Occipital lobe (tissue), 2 donors: ENCODE data around the gene ZNF79. TPM values are rescaled to one million over a fixed set of nuclear protein-coding genes. Genes with fewer than 3 reads are reported as not detected.

ENCODE experiments used
- DNase-seq: peaks from one replicate; lab custom pipeline; 2025; lab: John Stamatoyannopoulos, UW
- total RNA-seq: library from RNA; depleted of rRNA; stranded (reverse); fragments of >200 nt; gene quantifications from one replicate; pipeline ENCODE4 v1.2.3, GENCODE V29; 2014

The ZNF79 gene
- 12.8 TPM for total RNA-seq

DNA sequence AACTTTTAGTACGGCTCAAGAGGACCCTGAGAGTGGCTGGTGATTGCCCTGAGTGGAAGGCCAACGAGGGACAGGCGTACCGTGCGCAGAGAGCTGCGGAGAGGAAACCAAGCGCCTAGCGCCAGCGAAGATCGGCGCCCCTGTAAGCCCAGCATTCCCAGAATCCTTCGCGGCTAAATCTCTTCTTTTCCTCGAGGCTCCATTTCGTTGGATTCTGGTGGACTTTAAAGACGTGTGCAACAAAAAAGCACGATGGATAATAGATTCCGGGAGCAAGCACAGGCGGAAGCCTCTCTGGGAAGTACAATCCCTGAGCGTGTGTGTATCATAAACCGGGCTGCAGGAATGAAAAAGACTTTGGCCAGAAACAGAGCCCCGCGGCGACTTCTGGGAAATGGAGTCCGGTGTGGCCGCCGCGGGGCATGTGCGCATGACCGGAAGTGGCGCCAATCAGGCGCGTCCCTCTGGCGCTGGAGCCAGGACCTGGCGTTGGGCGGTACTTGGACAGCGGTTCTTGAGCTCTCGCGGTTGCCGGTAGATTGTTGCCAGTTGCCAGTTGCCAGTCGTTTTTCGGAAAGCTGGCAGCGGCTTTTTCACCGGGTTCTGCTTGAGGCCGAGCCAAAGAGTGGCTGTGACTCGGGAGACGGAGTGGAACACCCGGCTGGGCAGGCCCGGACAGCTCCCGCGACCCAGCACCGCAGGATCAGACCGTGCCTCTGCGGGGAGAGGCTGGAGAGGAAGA lies at the start of gene ZNF79:
Gene ZNF79 (plus strand): TSS at position 449 of the 742 bp plus-strand sequence. CDS start 406 bp downstream, outside the sequence.
- DNase-seq = peak; percentile 88

DNA sequence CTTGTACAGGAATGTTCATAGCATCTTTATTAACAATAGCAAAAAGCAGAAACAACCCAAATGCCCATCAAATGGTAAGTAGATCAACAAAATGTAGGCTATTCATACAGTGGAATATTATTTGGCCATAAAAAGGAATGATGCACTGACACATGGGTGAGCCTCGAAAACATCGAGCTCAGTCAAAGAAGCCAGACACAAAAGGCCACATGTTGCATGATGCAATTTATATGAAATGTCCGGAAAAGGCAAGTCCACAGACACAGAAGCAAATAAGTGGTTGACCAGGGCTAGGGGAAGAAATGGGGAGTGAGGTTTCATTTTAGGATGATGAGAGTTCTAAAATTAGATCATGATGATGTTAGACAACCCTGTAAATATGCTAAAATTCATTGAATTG lies 43.7 kb upstream of the ZNF79 start:
- no peak for DNase-seq

DNA sequence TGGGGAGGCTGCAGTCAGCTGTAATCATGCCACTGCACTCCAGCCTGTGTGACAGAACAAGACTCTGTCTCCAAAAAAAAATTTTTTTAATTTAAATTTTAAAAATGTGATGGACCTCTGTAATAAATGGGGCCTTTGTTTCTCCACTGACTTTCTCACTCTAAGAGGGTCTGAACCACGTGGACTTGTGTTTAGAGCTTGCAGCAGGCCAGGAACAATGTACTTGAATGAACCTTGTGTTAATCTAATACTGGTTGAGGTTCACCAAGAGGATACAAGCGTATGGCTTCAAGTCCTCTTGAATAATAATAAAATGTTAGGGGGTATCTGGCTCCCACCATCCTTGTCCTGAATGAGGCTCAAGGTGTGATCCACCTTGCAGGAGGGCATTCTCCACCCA lies 41.6 kb upstream of the ZNF79 start:
- no peak for DNase-seq

GRCh38 chr9:127384016-127384730 lies 40.0 kb upstream of the ZNF79 start:
- no peak for DNase-seq

- DNase-seq = no peak
Observed at GRCh38 chr9:127384901-127385300, 39.3 kb upstream of the ZNF79 start.

GRCh38 chr9:127386249-127386648 lies 37.9 kb upstream of the ZNF79 start:
- no peak for DNase-seq

- DNase-seq = no peak
Observed at GRCh38 chr9:127386981-127387380, 37.2 kb upstream of the ZNF79 start.

DNA sequence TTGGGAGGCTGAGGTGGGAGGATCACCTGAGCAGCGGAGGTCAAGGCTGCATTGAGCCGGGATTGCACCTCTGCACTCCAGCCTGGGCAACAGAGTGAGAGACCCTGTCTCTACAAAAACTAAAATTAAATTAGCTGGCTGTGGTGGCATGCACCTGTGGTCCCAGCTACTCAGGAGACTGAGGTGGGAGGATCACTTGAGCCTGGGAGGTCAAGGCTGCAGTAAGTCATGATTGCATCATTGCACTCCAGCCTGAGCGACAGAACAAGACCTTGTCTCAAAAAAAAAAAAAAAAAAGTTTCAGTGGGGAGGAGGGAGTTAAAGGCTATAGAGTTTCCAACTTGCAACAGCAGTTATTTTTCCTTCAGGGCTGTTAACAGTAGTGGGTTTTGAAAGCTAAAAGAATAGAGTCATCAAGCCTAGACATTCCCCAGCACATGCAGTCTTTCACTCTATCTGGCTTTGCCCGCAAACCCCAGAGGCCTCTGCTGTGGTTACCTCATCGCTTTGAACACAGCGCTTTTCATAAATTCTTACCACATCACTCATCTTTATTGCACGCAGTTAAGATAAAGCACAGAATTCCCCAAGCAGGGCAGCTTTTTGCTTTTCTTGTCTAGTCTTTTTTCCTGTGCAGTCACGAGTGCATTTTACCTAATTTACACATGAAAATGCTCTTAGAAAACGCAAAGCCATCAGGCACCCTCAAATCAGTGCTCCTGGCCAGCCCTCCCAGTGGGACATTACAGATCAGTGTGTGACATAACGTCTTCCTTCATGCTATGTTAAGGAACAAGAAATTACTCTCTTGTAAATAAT lies 35.9 kb upstream of the ZNF79 start:
- DNase-seq = no peak

DNA sequence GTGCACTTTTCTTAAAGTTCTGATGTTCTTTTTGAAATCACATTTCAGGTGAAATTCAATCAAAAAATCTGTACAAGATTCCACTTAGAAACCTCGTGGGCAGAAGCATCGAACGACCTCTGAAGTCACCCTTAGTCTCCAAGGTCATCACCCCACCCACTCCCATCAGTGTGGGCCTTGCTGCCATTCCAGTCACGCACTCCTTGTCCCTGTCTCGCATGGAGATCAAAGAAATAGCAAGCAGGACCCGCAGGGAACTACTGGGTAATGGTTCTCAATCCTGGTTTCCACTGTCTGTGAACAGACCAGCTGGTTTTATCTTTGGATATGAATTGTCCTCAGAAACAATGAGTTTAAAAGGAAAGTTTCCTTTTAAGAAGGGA lies 35.3 kb upstream of the ZNF79 start:
- no peak for DNase-seq

GRCh38 chr9:127389381-127390247 lies 34.6 kb upstream of the ZNF79 start:
- no peak for DNase-seq

- DNase-seq = no peak
Observed at GRCh38 chr9:127390248-127390545, 34.0 kb upstream of the ZNF79 start.

- DNase-seq = no peak
Observed at GRCh38 chr9:127390563-127390962, 33.6 kb upstream of the ZNF79 start.

- no peak for DNase-seq
Observed at GRCh38 chr9:127392166-127392565, 32.0 kb upstream of the ZNF79 start.

- DNase-seq = no peak
Observed at GRCh38 chr9:127392976-127393375, 31.2 kb upstream of the ZNF79 start.

- DNase-seq = no peak
Observed at GRCh38 chr9:127393645-127394044, 30.5 kb upstream of the ZNF79 start.

DNA sequence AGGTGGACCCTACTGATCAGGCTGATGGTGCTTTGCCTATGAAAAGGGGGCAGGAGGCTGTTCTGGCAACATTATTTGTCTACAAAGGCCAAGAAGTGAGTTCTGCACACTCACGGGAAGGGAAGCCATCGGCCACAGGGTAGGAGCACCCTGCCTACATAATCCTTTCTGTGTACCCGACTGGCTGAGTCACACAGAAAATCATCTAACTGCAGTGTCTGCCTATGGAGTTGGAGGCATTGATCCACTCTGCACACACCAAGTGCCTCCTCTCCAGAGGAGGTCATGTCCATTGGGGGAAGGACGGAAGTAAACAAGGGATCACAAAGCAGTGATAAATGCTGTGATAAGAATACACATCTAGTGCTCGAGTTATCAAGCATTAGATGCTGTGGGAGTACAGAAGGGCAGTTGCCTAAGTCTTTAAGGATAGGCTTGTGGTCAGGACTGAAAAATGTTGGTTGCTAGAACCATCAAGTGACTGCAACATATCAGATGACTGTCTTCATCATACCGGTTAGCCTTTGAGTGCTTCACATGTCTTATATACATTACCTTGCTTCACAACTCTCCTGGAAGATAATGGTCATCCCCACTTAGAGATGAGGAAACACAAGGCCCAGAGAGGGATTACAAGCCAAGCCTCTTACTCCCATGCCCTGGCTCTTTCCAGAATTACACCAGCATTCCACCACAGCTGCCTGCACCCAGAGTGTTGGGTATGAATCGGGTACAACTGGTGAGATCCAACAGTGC lies 28.5 kb upstream of the ZNF79 start:
- no peak for DNase-seq

DNA sequence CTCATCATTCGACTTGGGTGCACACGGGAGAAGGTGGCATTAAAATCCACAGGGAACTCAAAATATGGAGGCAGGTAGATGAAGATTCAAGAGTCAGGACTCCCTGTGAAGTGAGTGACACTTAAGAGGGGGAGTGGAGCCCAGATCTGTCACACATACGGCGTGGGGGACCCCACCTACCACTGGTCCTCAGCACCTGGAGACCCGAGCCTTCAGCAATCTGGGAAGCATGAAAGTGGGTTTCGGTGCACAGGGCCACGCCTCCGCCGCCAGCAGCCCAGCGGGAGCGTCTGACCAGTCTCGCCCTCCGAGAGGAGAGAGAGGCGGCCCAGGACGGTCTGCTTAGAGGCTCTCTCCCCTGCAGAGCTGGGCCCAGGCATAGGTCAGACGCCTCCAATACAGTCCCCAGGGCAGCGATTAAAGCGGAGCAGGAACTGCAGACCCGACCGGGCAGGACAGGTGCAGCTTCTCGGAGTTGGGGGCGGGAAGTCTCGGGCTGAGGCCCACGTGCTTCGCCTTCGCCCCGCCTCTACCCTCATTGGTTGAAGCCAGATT lies 27.9 kb upstream of the ZNF79 start:
- no peak for DNase-seq

DNA sequence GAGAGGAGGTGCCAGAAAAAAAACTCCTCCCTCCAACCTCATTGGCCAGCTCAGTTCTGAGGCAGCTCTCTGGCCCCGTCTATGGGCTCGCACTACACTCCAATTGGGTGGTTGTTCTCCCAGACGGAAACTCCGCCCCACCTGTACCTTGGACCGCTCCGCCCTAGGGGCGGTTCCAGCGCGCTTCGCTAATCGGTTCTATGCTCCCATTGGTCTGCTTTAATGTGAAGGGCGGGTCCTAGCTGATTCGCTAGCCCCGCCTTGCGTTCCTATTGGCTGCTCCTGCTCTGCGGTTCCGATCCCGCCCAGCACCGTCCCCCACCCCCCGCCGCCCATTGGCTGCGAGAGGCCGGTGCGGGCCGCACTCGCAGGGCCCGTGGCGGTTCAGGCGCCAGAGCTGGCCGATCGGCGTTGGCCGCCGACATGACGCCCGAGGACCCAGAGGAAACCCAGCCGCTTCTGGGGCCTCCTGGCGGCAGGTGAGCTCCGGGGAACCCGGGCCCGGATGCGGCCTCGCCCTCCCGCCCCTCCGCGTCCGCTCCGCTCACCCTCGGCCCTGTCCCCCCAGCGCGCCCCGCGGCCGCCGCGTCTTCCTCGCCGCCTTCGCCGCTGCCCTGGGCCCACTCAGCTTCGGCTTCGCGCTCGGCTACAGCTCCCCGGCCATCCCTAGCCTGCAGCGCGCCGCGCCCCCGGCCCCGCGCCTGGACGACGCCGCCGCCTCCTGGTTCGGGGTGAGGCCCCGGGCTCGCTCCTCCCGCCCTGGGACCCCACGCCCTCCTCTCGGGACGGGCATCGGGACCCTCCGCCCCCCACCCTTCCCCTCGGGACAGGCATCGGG lies 27.2 kb upstream of the ZNF79 start, which contains the start of gene SLC2A8:
Gene SLC2A8 (plus strand): TSS at position 362 of the 838 bp plus-strand sequence. CDS start 62 bp downstream, at position 424.
- peak; percentile 99 for DNase-seq

DNA sequence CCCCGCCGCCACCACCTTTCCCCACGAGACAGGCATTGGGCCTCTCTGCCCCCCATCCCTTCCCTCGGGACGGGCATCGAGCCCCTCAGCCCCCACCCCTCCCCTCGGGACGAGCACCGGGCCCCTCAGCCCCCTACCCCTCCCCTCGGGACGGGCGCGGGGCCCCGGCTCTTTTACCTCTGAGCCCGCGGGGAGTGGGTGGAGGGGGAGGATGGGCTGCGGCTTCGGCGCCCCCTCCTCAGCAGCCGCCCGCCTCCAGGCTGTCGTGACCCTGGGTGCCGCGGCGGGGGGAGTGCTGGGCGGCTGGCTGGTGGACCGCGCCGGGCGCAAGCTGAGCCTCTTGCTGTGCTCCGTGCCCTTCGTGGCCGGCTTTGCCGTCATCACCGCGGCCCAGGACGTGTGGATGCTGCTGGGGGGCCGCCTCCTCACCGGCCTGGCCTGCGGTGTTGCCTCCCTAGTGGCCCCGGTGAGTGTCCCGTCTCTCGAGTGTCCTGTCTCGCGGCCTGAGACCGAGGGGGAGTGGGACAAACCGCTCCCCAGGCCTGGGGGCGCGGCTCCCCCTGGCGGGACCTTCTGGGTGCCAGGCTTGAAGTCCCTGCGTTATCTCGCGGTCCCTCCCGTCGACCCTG lies 26.4 kb upstream of the ZNF79 start:
- no peak for DNase-seq
